HepG2 (cell line): Measurements from ENCODE around the gene MIEF1. TPM values are rescaled to one million over a fixed set of nuclear protein-coding genes. Genes with fewer than 3 reads are reported as not detected.

ENCODE experiments used
- ATAC-seq: fragments of 200-7000 bp; cut with Tn5 transposase; 3 replicates; pipeline ENCODE4 v1.9.1; 2020; ENCODE audit warnings: mild to moderate bottlenecking, moderate library complexity
- BruUV-seq: library from RNA; stranded (reverse); fragments of 400-500 nt; replicated peaks from 2 replicates; lab custom pipeline; 2021; lab: Mats Ljungman, UMichigan
- CTCF ChIA-PET: fragments of 300-600 bp; formaldehyde crosslinking; extraction: SDS; loops from one replicate; lab custom pipeline; 2021; ENCODE audit warnings: low total read pairs, inconsistent platforms, low intra/inter-chr PET ratio; lab: Yijun Ruan, JAX
- POLR2A ChIA-PET: fragments of 350-600 bp; sonication (Branson Sonifier 250); formaldehyde crosslinking; loops from one replicate; lab custom pipeline; 2020; ENCODE audit warnings: antibody characterized with exemption, inconsistent platforms; lab: Yijun Ruan, JAX
- DNase-seq: peaks from one replicate; pipeline ENCODE4 v3.0.0-alpha.2; 2015; ENCODE audit warnings: low spot score
- FAIRE-seq: peaks from 3 replicates; lab custom pipeline; 2011; peaks lifted over from hg19 to GRCh38; lab: Jason Lieb, UNC
- H2AFZ ChIP-seq: one replicate; pipeline ENCODE4 v1.6.1; 2011; ENCODE audit warnings: low read length, inconsistent platforms
- H3K27ac ChIP-seq: fragments of 300-600 bp; 3 replicates; pipeline ENCODE4 v1.8.0; 2011; ENCODE audit warnings: mixed run types, mild to moderate bottlenecking, mixed read lengths, low read length, inconsistent platforms; ENCODE audit not compliant: insufficient read depth; ENCODE audit errors: extremely low read length
- H3K27me3 ChIP-seq, 2 experiments: fragments of 200-600 bp in 1 of 2; 2 replicates in 1 of 2; 3 replicates in 1 of 2; pipeline versions ENCODE4 v1.6.0 to v1.8.0; 2011; ENCODE audit warnings: low read length in 2 of 2, mild to moderate bottlenecking in 2 of 2, moderate library complexity in 2 of 2, inconsistent platforms in 1 of 2; ENCODE audit not compliant: insufficient read depth in 2 of 2, control insufficient read depth in 1 of 2
- H3K36me3 ChIP-seq, 2 experiments: fragments of 200-600 bp in 1 of 2; replicated peaks in 1 of 2; 2 replicates in 1 of 2; 3 replicates in 1 of 2; pipeline versions ENCODE4 v1.5.1 to v1.8.0; 2011; ENCODE audit warnings: low read length in 2 of 2, inconsistent platforms in 1 of 2; ENCODE audit not compliant: insufficient read depth in 2 of 2, control insufficient read depth in 1 of 2
- H3K4me1 ChIP-seq: 2 replicates; pipeline ENCODE4 v1.5.1; 2012; ENCODE audit warnings: low read length, inconsistent platforms; ENCODE audit not compliant: insufficient read depth
- H3K4me2 ChIP-seq: 2 replicates; pipeline ENCODE4 v1.6.0; 2011; ENCODE audit warnings: low read depth, low read length, inconsistent platforms
- H3K4me3 ChIP-seq, 3 experiments: fragments of 200-600 bp in 1 of 3; sonication (generic), shearing (Covaris generic) in 1 of 3; replicated peaks in 1 of 3; 2 replicates each; pipeline ENCODE4 v1.5.1; 2011 to 2016; ENCODE audit warnings: low read length in 3 of 3, inconsistent platforms in 2 of 3, low read depth in 2 of 3, mild to moderate bottlenecking in 2 of 3, control low read depth in 1 of 3, mixed read lengths in 1 of 3; ENCODE audit not compliant: insufficient read depth in 1 of 3
- H3K79me2 ChIP-seq: one replicate; pipeline ENCODE4 v1.6.1; 2011; ENCODE audit warnings: low read length, inconsistent platforms; ENCODE audit not compliant: insufficient read depth
- H3K9ac ChIP-seq: 2 replicates; pipeline ENCODE4 v1.6.0; 2011; ENCODE audit warnings: mild to moderate bottlenecking, low read depth, low read length, inconsistent platforms; ENCODE audit not compliant: insufficient read depth
- H3K9me3 ChIP-seq: 2 replicates; pipeline ENCODE4 v1.5.1; 2012; ENCODE audit warnings: mild to moderate bottlenecking, low read length
- H4K20me1 ChIP-seq: 2 replicates; pipeline ENCODE4 v1.6.0; 2011; ENCODE audit warnings: inconsistent platforms, mild to moderate bottlenecking, low read length, moderate library complexity; ENCODE audit not compliant: insufficient read depth
- BORCS8-MEF2B ChIP-seq: sonication (generic); formaldehyde crosslinking; IDR thresholded peaks from 2 replicates; pipeline ENCODE4 v1.8.0; 2022; ENCODE audit warnings: mild to moderate bottlenecking, missing genetic modification reagents
- MAFK ChIP-seq, 2 experiments: IDR thresholded peaks in 1 of 2; conservative IDR thresholded peaks in 1 of 2; 2 replicates each; pipeline ENCODE4 v1.6.1; 2011; ENCODE audit warnings: improper control_type of control experiment in 2 of 2, low read length in 2 of 2
- MNT ChIP-seq: fragments of 450-650 bp; IDR thresholded peaks from 2 replicates; pipeline ENCODE4 v1.6.1; 2016
- RBFOX2 ChIP-seq: fragments of 200-400 bp; formaldehyde crosslinking; IDR thresholded peaks from 2 replicates; pipeline ENCODE4 v1.6.1; 2017; ENCODE audit warnings: low read depth, mild to moderate bottlenecking, low read length
- RBM22 ChIP-seq: fragments of 200-400 bp; formaldehyde crosslinking; optimal IDR thresholded peaks from 2 replicates; pipeline ENCODE3; 2017; ENCODE audit warnings: mild to moderate bottlenecking, low read length, moderate library complexity
- XRCC5 ChIP-seq: fragments of 200-400 bp; formaldehyde crosslinking; optimal IDR thresholded peaks from 2 replicates; pipeline ENCODE3; 2017; ENCODE audit warnings: mild to moderate bottlenecking, low read length
- ZNF160 ChIP-seq: sonication (generic); formaldehyde crosslinking; IDR thresholded peaks from 2 replicates; pipeline ENCODE4 v1.8.0; 2022; ENCODE audit warnings: mild to moderate bottlenecking, inconsistent platforms, missing genetic modification reagents
- ZNF275 ChIP-seq: sonication (generic); formaldehyde crosslinking; IDR thresholded peaks from 2 replicates; pipeline ENCODE4 v1.8.0; 2022; ENCODE audit warnings: missing genetic modification reagents, mild to moderate bottlenecking, inconsistent platforms, borderline replicate concordance
- ZNF382 ChIP-seq: sonication (generic); formaldehyde crosslinking; IDR thresholded peaks from 2 replicates; pipeline ENCODE4 v1.5.0; 2020; ENCODE audit warnings: missing genetic modification reagents, mild to moderate bottlenecking, borderline replicate concordance
- WGBS: methylation state at CpG from one replicate; pipeline ENCODE4 v1.1.6; 2017; ENCODE audit warnings: low lambda C conversion rate; 5-methylcytosine and 5-hydroxymethylcytosine counted together
- in situ Hi-C: cut with HindIII; loops from 2 replicates; pipeline ENCODE4 v1.10.0; 2017; ENCODE audit warnings: low pct_unique_long_range_greater_than_20kb; ENCODE audit not compliant: extremely low pct_ligation_motif_present
- intact Hi-C: fragments of 100-400 bp; cut with micrococcal nuclease; formaldehyde crosslinking; loops from one replicate; pipeline ENCODE4 v1.10.0; 2022; ENCODE audit not compliant: unreplicated experiment
- polyA plus RNA-seq, 8 experiments: library from polyadenylated mRNA; depleted of rRNA in 3 of 8; stranded (reverse) in 7 of 8; unstranded in 1 of 8; fragments of >200 nt; fragmentation: Illumina TruSeq in 4 of 8; extraction: Trizol in 4 of 8; gene quantifications; 2 replicates each; pipeline versions ENCODE4 v1.2.1 to v1.2.3, GENCODE V29; 2011 to 2016; ENCODE audit warnings: low read depth in 4 of 8, missing spikeins in 1 of 8, mixed read lengths in 1 of 8; ENCODE audit not compliant: insufficient read depth in 1 of 8
- total RNA-seq, 5 experiments: library from RNA; depleted of rRNA; stranded (reverse); fragments of >200 nt; fragmentation: Illumina TruSeq; extraction: Trizol; gene quantifications; 2 replicates each; pipeline ENCODE4 v1.2.3, GENCODE V29; 2016; ENCODE audit warnings: low read depth in 1 of 5
- TF ChIP-seq, protein P1 (sequence below): sonication (generic); formaldehyde crosslinking; IDR thresholded peaks from 2 replicates; pipeline ENCODE4 v1.4.0; 2020; ENCODE audit warnings: missing genetic modification reagents, borderline replicate concordance
- TF ChIP-seq, protein P2 (sequence below): sonication (generic); formaldehyde crosslinking; IDR thresholded peaks from 2 replicates; pipeline ENCODE4 v1.5.0; 2020; ENCODE audit warnings: mild to moderate bottlenecking, missing genetic modification reagents, moderate library complexity

Gene MIEF1
- total and polyA plus RNA-seq, 2 of the 13 experiments (the other 11 are each of a cell fraction or from before 2014, with no cell fraction given), result 21.7 to 34.8 TPM

DNA sequence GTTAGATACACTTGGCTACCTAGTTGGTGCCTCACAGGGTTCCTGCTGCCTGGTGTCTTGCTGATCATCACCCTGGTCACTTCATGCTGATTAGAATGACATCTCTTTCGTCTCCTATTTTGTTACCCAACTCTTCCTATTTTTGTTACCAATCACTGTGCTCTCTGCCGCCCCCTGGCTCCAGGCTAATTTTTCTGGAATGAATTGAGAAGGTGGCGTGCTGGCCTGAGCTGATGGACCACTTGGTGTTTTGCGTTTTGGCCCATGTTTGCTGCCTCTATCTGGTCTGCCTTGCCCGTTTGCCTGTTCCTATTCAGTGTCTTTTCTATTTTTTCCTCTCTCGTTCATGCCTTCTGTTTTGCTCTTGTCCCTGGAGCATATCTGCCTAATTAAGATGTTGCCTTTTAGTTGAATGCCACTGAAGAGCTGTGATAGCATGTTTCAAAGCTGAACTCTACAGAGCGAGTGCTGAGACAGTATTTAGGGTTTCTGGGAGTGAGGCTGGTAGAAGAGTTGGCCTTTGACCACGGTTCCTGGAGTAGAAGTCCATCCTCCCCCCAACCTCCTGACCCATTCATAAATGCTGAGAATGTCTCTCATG is 12.4 kb downstream of the MIEF1 start (continued):
- TF ChIP-seq, protein P1, sequence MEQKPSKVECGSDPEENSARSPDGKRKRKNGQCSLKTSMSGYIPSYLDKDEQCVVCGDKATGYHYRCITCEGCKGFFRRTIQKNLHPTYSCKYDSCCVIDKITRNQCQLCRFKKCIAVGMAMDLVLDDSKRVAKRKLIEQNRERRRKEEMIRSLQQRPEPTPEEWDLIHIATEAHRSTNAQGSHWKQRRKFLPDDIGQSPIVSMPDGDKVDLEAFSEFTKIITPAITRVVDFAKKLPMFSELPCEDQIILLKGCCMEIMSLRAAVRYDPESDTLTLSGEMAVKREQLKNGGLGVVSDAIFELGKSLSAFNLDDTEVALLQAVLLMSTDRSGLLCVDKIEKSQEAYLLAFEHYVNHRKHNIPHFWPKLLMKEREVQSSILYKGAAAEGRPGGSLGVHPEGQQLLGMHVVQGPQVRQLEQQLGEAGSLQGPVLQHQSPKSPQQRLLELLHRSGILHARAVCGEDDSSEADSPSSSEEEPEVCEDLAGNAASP (CRISPR knock-in tag), result no peak
- peak; percentile 59 for TF ChIP-seq XRCC5
- TF ChIP-seq, protein P2, sequence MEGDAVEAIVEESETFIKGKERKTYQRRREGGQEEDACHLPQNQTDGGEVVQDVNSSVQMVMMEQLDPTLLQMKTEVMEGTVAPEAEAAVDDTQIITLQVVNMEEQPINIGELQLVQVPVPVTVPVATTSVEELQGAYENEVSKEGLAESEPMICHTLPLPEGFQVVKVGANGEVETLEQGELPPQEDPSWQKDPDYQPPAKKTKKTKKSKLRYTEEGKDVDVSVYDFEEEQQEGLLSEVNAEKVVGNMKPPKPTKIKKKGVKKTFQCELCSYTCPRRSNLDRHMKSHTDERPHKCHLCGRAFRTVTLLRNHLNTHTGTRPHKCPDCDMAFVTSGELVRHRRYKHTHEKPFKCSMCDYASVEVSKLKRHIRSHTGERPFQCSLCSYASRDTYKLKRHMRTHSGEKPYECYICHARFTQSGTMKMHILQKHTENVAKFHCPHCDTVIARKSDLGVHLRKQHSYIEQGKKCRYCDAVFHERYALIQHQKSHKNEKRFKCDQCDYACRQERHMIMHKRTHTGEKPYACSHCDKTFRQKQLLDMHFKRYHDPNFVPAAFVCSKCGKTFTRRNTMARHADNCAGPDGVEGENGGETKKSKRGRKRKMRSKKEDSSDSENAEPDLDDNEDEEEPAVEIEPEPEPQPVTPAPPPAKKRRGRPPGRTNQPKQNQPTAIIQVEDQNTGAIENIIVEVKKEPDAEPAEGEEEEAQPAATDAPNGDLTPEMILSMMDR (CRISPR knock-in tag), result peak; percentile 68
- no peak for TF ChIP-seq BORCS8-MEF2B (CRISPR knock-in tag)
- TF ChIP-seq MAFK (conservative IDR thresholded peaks at IDR 0.05 in 1 of 2, IDR thresholded peaks at IDR 0.05 in 1 of 2; ENCODE audit: low read length in 2 of 2), result no peak
- TF ChIP-seq ZNF382, result no peak

- no peak overlapping the region for H3K9ac ChIP-seq
- intact Hi-C loops, result no loop called here
- H3K4me1 ChIP-seq, result peaks cover 19% of the 10 kb centered on the region
- WGBS, result 95% methylated on average over 12 of the region's 12 CpGs
- H3K4me3 ChIP-seq, result no peak overlapping the region
- POLR2A ChIA-PET, result interaction anchor here (0.8 to 4.2 kb wide), 9 partner anchors 7 to 19 kb away, joined by 3 to 32 read pairs (median 7); partner anchors contain the start of gene MIEF1
- peaks cover 16% of the 10 kb centered on the region; the same call in 1 of the 2 replicates for H4K20me1 ChIP-seq
- no peak for DNase-seq
- H3K9me3 ChIP-seq, result no peaks in the 10 kb centered on the region
- H3K27me3 ChIP-seq, result no peaks in the 10 kb centered on the region; a peak in 1 of 5 replicates
- H3K27ac ChIP-seq, result no peak overlapping the region
- no peak overlapping the region for H2AFZ ChIP-seq
- TF ChIP-seq RBFOX2 (0 out of 2 replicates have a peak, but pooled peaks have one; percentile 9), ZNF275 (no peak), RBM22 (peak; percentile 54), MNT (no peak), ZNF160 (CRISPR knock-in tag) (no peak)
- TF ChIP-seq, all 625 proteins: peak for 2
- CTCF ChIA-PET, result interaction anchor here (1.7 to 2.9 kb wide), 2 partner anchors 20 to 22 kb away, joined by 11 to 12 read pairs; no protein-coding TSS in a partner anchor
- in situ Hi-C loops, result no loop called here
- no TSS peak for BruUV-seq
- Histone ChIP-seq H3K4me2 (no peak overlapping the region), H3K79me2 (peaks cover 18% of the 10 kb centered on the region), H3K36me3 (peaks cover 33 to 57% of the 10 kb centered on the region in 2 experiments)
- ATAC-seq, result no peak
- no peak for FAIRE-seq
These were observed 13.4 kb downstream of the MIEF1 start for GRCh38 chr22:39515266-39516050.
